OCI-LY1 (cell line): ENCODE measurements around the gene GNG13.

ENCODE experiments used
- H2AFZ ChIP-seq: fragments of 200-600 bp; sonication (generic), shearing (Covaris generic); 2 replicates; pipeline ENCODE4 v1.6.0; 2014; ENCODE audit warnings: antibody characterized with exemption, mild to moderate bottlenecking, low read length
- H3F3A ChIP-seq: fragments of 200-600 bp; sonication (generic), shearing (Covaris generic); 2 replicates; pipeline ENCODE4 v1.6.0; 2014; ENCODE audit warnings: mild to moderate bottlenecking, antibody characterized with exemption, low read length, moderate library complexity; ENCODE audit not compliant: insufficient read depth
- H3K27ac ChIP-seq: fragments of 200-600 bp; sonication (generic); 2 replicates; pipeline ENCODE4 v1.5.1; 2014; ENCODE audit warnings: low read length, mixed run types, mild to moderate bottlenecking, low read depth; ENCODE audit not compliant: poor library complexity, severe bottlenecking
- H3K27me3 ChIP-seq: fragments of 200-600 bp; sonication (generic); 2 replicates; pipeline ENCODE4 v1.6.0; 2014; ENCODE audit warnings: antibody characterized with exemption, mild to moderate bottlenecking, low read length, moderate library complexity; ENCODE audit not compliant: insufficient read depth
- H3K36me3 ChIP-seq: fragments of 200-600 bp; sonication (generic); 2 replicates; pipeline ENCODE4 v1.6.1; 2014; ENCODE audit warnings: mild to moderate bottlenecking, antibody characterized with exemption, low read length, moderate library complexity, mixed read lengths; ENCODE audit not compliant: insufficient read depth
- H3K4me1 ChIP-seq: fragments of 200-600 bp; sonication (generic); 2 replicates; pipeline ENCODE4 v1.5.1; 2014; ENCODE audit warnings: mild to moderate bottlenecking, low read length, moderate library complexity; ENCODE audit not compliant: insufficient read depth, severe bottlenecking
- H3K4me2 ChIP-seq: fragments of 200-600 bp; sonication (generic), shearing (Covaris generic); 2 replicates; pipeline ENCODE4 v1.6.1; 2014; ENCODE audit warnings: low read length
- H3K4me3 ChIP-seq: fragments of 200-600 bp; sonication (generic); 2 replicates; pipeline ENCODE4 v1.5.1; 2014; ENCODE audit warnings: low read length, low read depth, mild to moderate bottlenecking, mixed read lengths; ENCODE audit not compliant: poor library complexity, severe bottlenecking
- H3K79me2 ChIP-seq: fragments of 200-600 bp; shearing (Covaris generic); 2 replicates; pipeline ENCODE4 v1.6.1; 2016; ENCODE audit warnings: mixed run types, low read length, mixed read lengths; ENCODE audit not compliant: insufficient read depth
- H3K9ac ChIP-seq: fragments of 200-600 bp; sonication (generic), shearing (Covaris generic); 2 replicates; pipeline ENCODE4 v1.6.1; 2014; ENCODE audit warnings: mild to moderate bottlenecking, low read length, mixed read lengths
- H3K9me2 ChIP-seq: fragments of 200-600 bp; sonication (generic), shearing (Covaris generic); 2 replicates; pipeline ENCODE4 v1.6.1; 2014; ENCODE audit warnings: low read depth, mild to moderate bottlenecking, low read length, mixed read lengths
- H3K9me3 ChIP-seq: fragments of 200-600 bp; shearing (Covaris generic); 2 replicates; pipeline ENCODE4 v1.6.1; 2014; ENCODE audit warnings: low read length, mixed read lengths
- H4K20me1 ChIP-seq: fragments of 200-600 bp; sonication (generic), shearing (Covaris generic); 2 replicates; pipeline ENCODE4 v1.6.0; 2016; ENCODE audit warnings: mild to moderate bottlenecking, low read length; ENCODE audit not compliant: insufficient read depth
- CTCF ChIP-seq: fragments of 200-600 bp; sonication (generic), shearing (Covaris generic); IDR thresholded peaks from 2 replicates; pipeline ENCODE4 v1.5.1; 2017; ENCODE audit warnings: mild to moderate bottlenecking, antibody characterized with exemption, low read length, moderate library complexity, mixed read lengths
- EZH2 ChIP-seq: fragments of 200-600 bp; sonication (generic), shearing (Covaris generic); IDR thresholded peaks from 2 replicates; pipeline ENCODE4 v1.8.0; 2017; ENCODE audit warnings: borderline replicate concordance, mixed run types, mild to moderate bottlenecking, antibody characterized with exemption, low read length, moderate library complexity, mixed read lengths

GNG13 gene

GRCh38 chr16:751152-752006 lies 49.2 kb downstream of the GNG13 start:
- Histone ChIP-seq H3F3A (no peaks in the 10 kb centered on the region), H3K9ac (no peak overlapping the region), H4K20me1 (no peaks in the 10 kb centered on the region), H3K79me2 (no peaks in the 10 kb centered on the region), H3K4me1 (no peaks in the 10 kb centered on the region), H2AFZ (no peak overlapping the region), H3K27me3 (peaks cover 6% of the 10 kb centered on the region), H3K9me2 (no peaks in the 10 kb centered on the region), H3K4me3 (no peak overlapping the region), H3K27ac (no peak overlapping the region), H3K36me3 (no peaks in the 10 kb centered on the region; the same call in 1 of the 2 replicates), H3K9me3 (no peaks in the 10 kb centered on the region), H3K4me2 (no peak overlapping the region)
- no peak for TF ChIP-seq EZH2
- TF ChIP-seq CTCF = no peak

- Histone ChIP-seq H3K9ac (no peak overlapping the region), H3K36me3 (no peaks in the 10 kb centered on the region), H2AFZ (no peak overlapping the region), H3K27me3 (peaks cover 5% of the 10 kb centered on the region), H3K79me2 (no peaks in the 10 kb centered on the region), H3F3A (no peaks in the 10 kb centered on the region), H3K4me1 (no peaks in the 10 kb centered on the region), H3K9me3 (no peaks in the 10 kb centered on the region), H3K27ac (no peak overlapping the region), H3K4me3 (no peak overlapping the region), H3K4me2 (no peak overlapping the region), H4K20me1 (no peaks in the 10 kb centered on the region), H3K9me2 (no peaks in the 10 kb centered on the region)
- TF ChIP-seq CTCF (no peak), EZH2 (no peak)
These were observed 50.0 kb downstream of the GNG13 start for GRCh38 chr16:750485-750884.

- Histone ChIP-seq H3K4me3 (no peak overlapping the region), H3K27me3 (peaks cover 5% of the 10 kb centered on the region), H2AFZ (no peak overlapping the region), H3K9me2 (no peaks in the 10 kb centered on the region), H3F3A (no peaks in the 10 kb centered on the region), H3K9ac (no peak overlapping the region), H3K27ac (no peak overlapping the region), H3K4me2 (no peak overlapping the region), H4K20me1 (no peaks in the 10 kb centered on the region), H3K79me2 (no peaks in the 10 kb centered on the region), H3K4me1 (no peaks in the 10 kb centered on the region), H3K36me3 (no peaks in the 10 kb centered on the region), H3K9me3 (no peaks in the 10 kb centered on the region)
- no peak for TF ChIP-seq EZH2
- no peak for TF ChIP-seq CTCF
These were observed 51.5 kb downstream of the GNG13 start for GRCh38 chr16:749010-749409.
